Measurements from ENCODE around the gene ARRDC5.

ARRDC5 gene

DNA sequence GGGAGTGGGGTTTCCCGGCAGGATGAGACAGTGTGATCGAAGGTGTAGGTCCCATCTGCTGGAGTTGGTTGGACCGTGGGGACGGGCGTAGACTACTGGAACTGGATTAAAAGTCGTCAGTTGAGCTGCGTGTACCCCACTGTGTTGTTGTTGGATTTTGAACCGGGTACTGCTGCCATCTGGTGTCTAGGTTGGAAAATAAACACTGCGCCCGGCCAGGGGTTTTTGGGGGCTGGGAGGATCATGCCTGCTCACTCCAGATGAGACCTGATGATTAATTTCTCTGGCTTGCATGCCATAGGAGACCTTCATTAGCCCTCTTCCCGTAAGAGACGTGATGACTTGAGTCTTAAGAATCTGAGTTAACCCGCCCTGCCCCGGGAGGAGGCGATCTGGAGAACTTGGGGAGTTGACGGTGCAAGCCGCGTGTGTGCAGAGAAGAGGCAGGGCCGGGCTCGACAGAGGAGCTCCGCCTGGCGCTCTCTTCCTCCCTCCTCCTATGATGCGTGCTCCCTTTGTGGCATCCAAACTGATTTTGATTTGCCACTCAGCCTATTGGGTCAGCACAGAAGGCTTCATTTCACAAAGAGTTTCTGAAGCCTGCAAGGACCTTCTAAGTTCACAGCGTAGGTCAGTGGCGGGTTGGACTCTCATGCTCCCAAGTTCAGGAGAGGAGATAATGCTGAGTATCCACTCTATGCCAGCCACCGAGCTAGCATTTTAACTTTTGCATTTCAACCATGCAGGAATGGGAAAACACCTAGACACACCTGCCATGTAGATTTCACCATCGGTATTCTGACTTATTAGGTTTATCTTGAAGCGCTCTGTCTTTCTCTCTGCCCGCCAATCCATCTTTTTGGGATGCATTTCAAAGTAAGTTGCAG, 9.3 kb upstream of the ARRDC5 start:
- Histone ChIP-seq H2AFZ (ENCODE audit: low read length) (no peak overlapping the region), H3K36me3 (ENCODE audit: insufficient read depth, low read length) (peaks cover 19% of the 10 kb centered on the region; the same call in 1 of the 2 replicates), H3K4me3 (ENCODE audit: low read length, poor library complexity, severe bottlenecking) (peak overlapping the region; percentile 97), H3F3A (ENCODE audit: low read depth) (peaks cover 8% of the 10 kb centered on the region), H3K9ac (ENCODE audit: low read depth, low read length, poor library complexity, severe bottlenecking) (peak overlapping the region; percentile 98), H3K4me1 (ENCODE audit: insufficient read depth, low read length, poor library complexity, severe bottlenecking) (peaks cover 58% of the 10 kb centered on the region), H4K20me1 (ENCODE audit: insufficient read depth, low read length, poor library complexity, severe bottlenecking) (peaks cover 42% of the 10 kb centered on the region), H3K4me2 (ENCODE audit: low read depth, low read length, poor library complexity, severe bottlenecking) (peak overlapping the region; percentile 99), H3K79me2 (ENCODE audit: insufficient read depth, low read length) (peaks cover 83% of the 10 kb centered on the region), H3K9me3 (ENCODE audit: insufficient read depth, low read depth, low read length) (no peaks in the 10 kb centered on the region), H3K9me2 (replicated peaks; ENCODE audit: low read depth, low read length) (no peaks in the 10 kb centered on the region), H3K27me3 (ENCODE audit: insufficient read depth, low read length, poor library complexity, severe bottlenecking) (no peaks in the 10 kb centered on the region)
- TF ChIP-seq EZH2phosphoT487 (IDR thresholded peaks at IDR 0.05; ENCODE audit: borderline replicate concordance), result no peak
- TF ChIP-seq, protein P1, sequence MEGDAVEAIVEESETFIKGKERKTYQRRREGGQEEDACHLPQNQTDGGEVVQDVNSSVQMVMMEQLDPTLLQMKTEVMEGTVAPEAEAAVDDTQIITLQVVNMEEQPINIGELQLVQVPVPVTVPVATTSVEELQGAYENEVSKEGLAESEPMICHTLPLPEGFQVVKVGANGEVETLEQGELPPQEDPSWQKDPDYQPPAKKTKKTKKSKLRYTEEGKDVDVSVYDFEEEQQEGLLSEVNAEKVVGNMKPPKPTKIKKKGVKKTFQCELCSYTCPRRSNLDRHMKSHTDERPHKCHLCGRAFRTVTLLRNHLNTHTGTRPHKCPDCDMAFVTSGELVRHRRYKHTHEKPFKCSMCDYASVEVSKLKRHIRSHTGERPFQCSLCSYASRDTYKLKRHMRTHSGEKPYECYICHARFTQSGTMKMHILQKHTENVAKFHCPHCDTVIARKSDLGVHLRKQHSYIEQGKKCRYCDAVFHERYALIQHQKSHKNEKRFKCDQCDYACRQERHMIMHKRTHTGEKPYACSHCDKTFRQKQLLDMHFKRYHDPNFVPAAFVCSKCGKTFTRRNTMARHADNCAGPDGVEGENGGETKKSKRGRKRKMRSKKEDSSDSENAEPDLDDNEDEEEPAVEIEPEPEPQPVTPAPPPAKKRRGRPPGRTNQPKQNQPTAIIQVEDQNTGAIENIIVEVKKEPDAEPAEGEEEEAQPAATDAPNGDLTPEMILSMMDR (conservative IDR thresholded peaks at IDR 0.05; ENCODE audit: low read length), result peak; percentile 77

DNA sequence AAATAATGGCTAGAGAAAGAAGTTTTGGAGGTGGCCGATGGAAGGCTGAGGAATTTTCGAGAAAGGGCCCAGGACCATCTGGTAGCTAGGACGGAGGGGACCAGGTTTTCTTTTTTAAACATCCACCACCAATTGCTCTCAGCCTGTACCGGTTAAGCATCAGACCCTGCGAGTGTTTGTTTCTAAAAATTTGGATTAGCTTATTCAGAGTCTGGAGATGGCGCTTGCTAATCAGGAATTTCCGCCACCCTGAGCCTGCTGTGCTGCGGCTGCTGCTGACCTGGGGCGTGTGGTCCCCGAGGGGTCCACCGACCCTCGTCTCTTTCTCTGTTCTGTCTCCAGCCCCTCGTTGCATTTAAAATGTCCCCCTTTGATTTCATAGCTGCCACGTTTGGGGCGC, 8.6 kb upstream of the ARRDC5 start:
- H4K20me1 ChIP-seq (ENCODE audit: insufficient read depth, low read length, poor library complexity, severe bottlenecking), result peaks cover 40% of the 10 kb centered on the region
- peaks cover 19% of the 10 kb centered on the region; the same call in 1 of the 2 replicates for H3K36me3 ChIP-seq (ENCODE audit: insufficient read depth, low read length)
- H2AFZ ChIP-seq (ENCODE audit: low read length), result peak overlapping the region; percentile 36; the same call in 1 of the 2 replicates
- peaks cover 76% of the 10 kb centered on the region for H3K79me2 ChIP-seq (ENCODE audit: insufficient read depth, low read length)
- H3K4me1 ChIP-seq (ENCODE audit: insufficient read depth, low read length, poor library complexity, severe bottlenecking), result peaks cover 51% of the 10 kb centered on the region
- H3K9ac ChIP-seq (ENCODE audit: low read depth, low read length, poor library complexity, severe bottlenecking), result peak overlapping the region; percentile 98
- H3K4me3 ChIP-seq (ENCODE audit: low read length, poor library complexity, severe bottlenecking), result peak overlapping the region; percentile 97
- peak overlapping the region; percentile 99 for H3K4me2 ChIP-seq (ENCODE audit: low read depth, low read length, poor library complexity, severe bottlenecking)
- no peaks in the 10 kb centered on the region for H3K27me3 ChIP-seq (ENCODE audit: insufficient read depth, low read length, poor library complexity, severe bottlenecking)
- H3K9me2 ChIP-seq (replicated peaks; ENCODE audit: low read depth, low read length), result no peaks in the 10 kb centered on the region
- H3F3A ChIP-seq (ENCODE audit: low read depth), result peaks cover 8% of the 10 kb centered on the region
- no peak for TF ChIP-seq EZH2phosphoT487 (IDR thresholded peaks at IDR 0.05; ENCODE audit: borderline replicate concordance)
- TF ChIP-seq, protein P1 (conservative IDR thresholded peaks at IDR 0.05; ENCODE audit: low read length), result no peak
- H3K9me3 ChIP-seq (ENCODE audit: insufficient read depth, low read depth, low read length), result no peaks in the 10 kb centered on the region

DNA sequence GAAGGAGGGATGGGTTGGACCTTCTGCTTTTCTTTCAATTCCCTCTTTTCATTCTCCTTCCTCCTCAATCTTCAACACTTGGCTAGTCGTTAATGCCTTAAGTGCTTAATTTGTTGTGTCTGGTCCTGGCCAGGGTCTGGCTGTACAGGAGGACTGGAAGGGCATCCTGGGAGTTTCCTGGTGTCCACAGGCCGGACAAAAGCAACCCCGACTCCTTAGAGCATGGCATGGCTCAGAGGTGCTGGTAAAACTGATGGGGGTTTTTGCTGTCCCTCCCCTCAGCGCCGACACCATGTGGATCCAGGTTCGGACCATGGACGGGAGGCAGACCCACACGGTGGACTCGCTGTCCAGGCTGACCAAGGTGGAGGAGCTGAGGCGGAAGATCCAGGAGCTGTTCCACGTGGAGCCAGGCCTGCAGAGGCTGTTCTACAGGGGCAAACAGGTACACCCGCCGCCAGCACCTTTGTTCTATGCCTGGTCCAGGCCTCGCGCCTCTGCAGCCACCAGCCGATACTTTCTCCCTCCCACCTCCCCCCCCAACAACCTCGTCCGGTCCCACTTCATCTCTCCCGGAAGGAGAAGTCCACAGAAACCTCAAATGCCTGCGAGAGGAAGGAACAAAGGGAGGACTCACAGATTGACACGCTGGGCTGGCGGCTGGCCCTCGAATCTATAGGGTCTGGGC, 8.0 kb upstream of the ARRDC5 start:
- no peaks in the 10 kb centered on the region for H3K27me3 ChIP-seq (ENCODE audit: insufficient read depth, low read length, poor library complexity, severe bottlenecking)
- H3K36me3 ChIP-seq (ENCODE audit: insufficient read depth, low read length), result peaks cover 19% of the 10 kb centered on the region; the same call in 1 of the 2 replicates
- no peaks in the 10 kb centered on the region for H3K9me3 ChIP-seq (ENCODE audit: insufficient read depth, low read depth, low read length)
- peaks cover 34% of the 10 kb centered on the region for H4K20me1 ChIP-seq (ENCODE audit: insufficient read depth, low read length, poor library complexity, severe bottlenecking)
- peaks cover 45% of the 10 kb centered on the region for H3K4me1 ChIP-seq (ENCODE audit: insufficient read depth, low read length, poor library complexity, severe bottlenecking)
- H3K9me2 ChIP-seq (replicated peaks; ENCODE audit: low read depth, low read length), result no peaks in the 10 kb centered on the region
- peaks cover 5% of the 10 kb centered on the region for H3F3A ChIP-seq (ENCODE audit: low read depth)
- H3K4me3 ChIP-seq (ENCODE audit: low read length, poor library complexity, severe bottlenecking), result peak overlapping the region; percentile 97
- H3K79me2 ChIP-seq (ENCODE audit: insufficient read depth, low read length), result peaks cover 70% of the 10 kb centered on the region
- H2AFZ ChIP-seq (ENCODE audit: low read length), result peak overlapping the region; percentile 36
- TF ChIP-seq EZH2phosphoT487 (IDR thresholded peaks at IDR 0.05; ENCODE audit: borderline replicate concordance), result no peak
- TF ChIP-seq, protein P1 (conservative IDR thresholded peaks at IDR 0.05; ENCODE audit: low read length), result no peak
- peak overlapping the region; percentile 99 for H3K4me2 ChIP-seq (ENCODE audit: low read depth, low read length, poor library complexity, severe bottlenecking)
- H3K9ac ChIP-seq (ENCODE audit: low read depth, low read length, poor library complexity, severe bottlenecking), result peak overlapping the region; percentile 98

All from Loucy (cell line).